HG03520 (cell line): ENCODE results near the gene DDX11.
"Not testable (repeated sequence)": the region's sequence is repeated elsewhere in the genome, so short reads cannot be mapped to it uniquely, and the experiment has no call there.

Experiments
- ATAC-seq: cut with Tn5 transposase; IDR thresholded peaks from one replicate; pipeline ENCODE4 v1.9.1; 2021; ENCODE audit warnings: mild to moderate bottlenecking, moderate library complexity; ENCODE audit not compliant: unreplicated experiment

The DDX11 gene

GRCh38 chr12:31098363-31098762 lies 24.7 kb downstream of the DDX11 start:
- not testable (repeated sequence) for ATAC-seq

DNA sequence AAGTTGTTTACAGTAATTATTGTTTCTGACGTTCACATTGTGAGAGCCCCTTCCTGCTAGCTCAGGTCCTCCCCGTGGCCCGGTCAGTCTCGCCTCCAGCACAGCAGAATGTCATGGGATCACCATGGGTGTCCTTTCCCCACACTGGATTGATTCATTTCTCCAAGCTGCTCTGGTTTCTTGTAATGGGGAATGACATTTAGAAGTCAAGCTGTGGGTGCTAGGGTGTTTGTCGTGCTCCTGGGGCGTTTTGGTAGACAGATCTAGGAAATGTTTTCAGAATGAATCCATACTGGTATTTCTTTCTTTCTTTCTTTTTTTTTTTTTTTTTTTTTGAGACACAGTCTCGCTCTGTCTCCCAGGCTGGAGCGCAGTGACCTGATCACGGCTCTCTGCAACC lies 25.1 kb downstream of the DDX11 start:
- ATAC-seq: not testable (repeated sequence)

DNA sequence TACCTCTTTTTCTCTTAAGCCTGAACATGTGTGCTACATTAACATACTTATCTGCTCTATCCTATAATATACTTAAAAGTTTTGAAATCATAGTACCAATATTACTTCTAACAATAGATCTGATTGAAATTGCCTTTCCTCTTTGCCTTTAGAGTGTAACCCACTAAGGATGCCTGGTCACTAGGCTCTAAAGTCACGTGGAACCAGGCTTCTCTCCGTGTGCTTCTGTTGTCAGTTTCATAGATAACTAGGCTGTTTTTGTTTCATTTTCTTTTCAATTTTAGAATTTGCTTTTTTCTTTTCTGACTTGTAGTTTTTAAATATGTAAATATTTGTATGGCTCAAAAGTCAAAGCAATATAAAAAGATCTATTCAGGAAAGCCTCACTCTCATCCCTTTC lies 25.8 kb downstream of the DDX11 start:
- ATAC-seq: peak; percentile 34

DNA sequence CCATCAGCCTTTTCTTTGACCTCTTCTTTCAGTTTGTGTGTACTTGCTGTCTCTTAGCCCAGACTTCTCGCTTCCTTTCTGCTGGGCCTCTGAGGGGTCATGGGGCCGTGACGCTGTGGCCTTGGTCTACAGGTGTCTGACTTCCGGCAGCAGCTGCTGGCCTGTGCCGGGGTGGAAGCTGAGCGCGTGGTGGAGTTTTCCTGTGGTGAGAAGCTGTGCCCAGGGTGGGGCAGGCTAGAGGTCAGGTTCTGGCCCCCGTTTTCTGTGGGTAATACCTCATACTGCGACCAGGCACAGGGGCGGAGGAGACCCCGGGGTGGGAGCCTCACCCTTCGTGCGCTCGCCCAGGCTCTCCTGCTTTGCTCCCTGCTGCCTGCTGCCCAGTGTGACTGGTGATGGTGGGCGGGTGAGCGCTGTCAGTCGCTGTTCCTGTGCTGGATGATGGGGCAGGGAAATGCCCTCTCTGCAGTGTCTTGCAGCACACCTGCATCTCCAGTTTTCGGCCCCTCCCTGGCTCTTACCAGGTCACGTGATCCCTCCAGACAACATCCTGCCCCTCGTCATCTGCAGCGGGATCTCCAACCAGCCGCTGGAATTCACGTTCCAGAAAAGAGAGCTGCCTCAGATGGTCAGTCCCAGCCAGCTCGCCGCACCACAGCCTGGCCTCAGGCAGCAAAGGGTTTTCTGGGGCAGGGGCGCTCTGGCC lies 27.0 kb downstream of the DDX11 start:
- peak; percentile 96 for ATAC-seq

DNA sequence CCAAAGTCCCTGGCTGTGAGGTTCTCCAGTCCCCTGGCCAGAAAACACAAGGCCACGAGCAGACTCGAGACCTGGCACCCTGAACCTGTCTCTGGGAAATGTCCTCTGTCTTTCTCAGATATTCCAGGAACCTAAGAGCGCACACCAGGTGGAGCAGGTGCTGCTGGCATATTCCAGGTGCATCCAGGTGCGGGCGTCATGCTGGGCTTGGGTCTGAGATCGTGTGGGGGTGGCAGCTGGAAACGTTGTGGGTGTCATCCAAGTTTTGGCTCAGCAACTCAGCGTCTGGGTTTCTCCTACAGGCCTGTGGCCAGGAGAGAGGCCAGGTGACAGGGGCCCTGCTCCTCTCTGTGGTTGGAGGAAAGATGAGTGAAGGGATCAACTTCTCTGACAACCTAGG lies 28.5 kb downstream of the DDX11 start:
- not testable (repeated sequence) for ATAC-seq

DNA sequence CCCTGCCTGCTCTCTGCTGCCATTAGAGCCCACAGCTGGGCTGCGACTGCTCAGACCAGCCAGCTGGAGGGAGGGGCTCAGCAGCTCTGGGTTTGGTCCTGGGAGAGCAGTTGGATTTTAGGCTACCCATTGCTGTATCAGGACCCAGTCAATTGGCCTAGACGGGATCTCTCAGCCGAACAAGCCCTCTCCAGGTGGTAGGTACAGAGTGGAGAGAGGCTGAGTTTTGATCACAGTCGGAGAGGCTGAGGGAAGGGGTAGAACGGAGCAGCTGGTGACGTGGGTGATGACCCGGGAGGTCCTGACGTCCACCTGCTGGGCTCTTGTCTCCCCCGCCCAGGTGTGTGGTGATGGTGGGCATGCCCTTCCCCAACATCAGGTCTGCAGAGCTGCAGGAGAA lies 28.9 kb downstream of the DDX11 start:
- ATAC-seq: not testable (repeated sequence)

GRCh38 chr12:31103561-31103975 lies 29.9 kb downstream of the DDX11 start:
- not testable (repeated sequence) for ATAC-seq

GRCh38 chr12:31104220-31104619 lies 30.6 kb downstream of the DDX11 start:
- not testable (repeated sequence) for ATAC-seq

- ATAC-seq: not testable (repeated sequence)
These were observed 31.1 kb downstream of the DDX11 start for GRCh38 chr12:31104773-31105172.

GRCh38 chr12:31105668-31106067 lies 32.0 kb downstream of the DDX11 start:
- no peak for ATAC-seq

DNA sequence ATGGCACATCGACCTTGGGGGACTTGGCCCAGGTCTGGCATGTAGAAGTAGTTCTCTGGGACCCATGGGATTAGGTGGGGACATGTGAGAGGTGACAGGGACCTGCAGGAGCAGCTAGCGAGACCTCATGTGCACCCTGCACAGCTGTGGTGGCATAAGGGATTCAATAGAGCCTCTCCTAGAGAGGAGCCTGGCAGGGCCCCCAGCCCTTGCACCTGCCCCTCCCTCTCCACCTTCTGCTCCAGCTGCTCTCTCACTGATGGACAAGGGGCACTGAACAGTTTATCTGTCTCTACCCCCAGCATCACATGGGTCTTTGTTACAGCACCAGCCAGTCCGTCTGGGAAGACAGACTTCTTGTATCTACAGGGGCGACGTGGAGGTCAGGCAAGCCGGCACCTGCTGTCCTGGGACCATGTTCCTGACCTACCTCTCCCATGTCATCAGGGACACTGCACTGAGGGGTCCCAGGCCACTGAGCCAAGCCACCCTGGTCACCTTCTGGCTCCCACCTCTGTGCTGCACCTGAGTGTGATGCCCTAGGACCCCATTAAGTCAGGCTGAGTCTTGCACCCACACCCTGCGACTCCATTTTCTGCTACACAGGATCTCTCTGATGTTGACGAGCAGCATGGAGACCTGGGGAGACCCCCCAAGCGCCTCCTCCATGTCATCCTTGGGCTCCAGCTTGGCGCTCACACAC lies 32.6 kb downstream of the DDX11 start:
- ATAC-seq: no peak

DNA sequence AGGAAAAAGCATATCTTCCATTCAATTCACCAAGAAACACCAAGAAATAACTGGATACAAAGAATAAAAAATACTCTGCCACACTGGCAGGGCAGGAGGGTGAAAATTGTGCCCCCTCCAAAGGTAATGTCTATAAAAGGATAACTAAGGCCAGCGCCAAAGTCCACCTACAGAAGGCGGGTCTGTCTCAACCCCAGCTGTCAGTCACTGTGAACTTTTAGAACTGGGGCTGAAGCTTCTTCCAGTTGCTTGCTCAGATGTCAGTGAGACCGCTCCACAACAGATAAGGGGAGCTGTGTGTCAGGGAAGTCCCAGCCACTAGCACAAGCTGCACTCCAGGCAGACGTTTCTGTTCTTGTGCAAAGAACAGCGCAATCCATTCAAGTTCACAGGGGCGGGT lies 36.1 kb downstream of the DDX11 start:
- not testable (repeated sequence) for ATAC-seq

GRCh38 chr12:31110263-31110662 lies 36.6 kb downstream of the DDX11 start:
- not testable (repeated sequence) for ATAC-seq

- ATAC-seq: not testable (repeated sequence)
These were observed 41.5 kb downstream of the DDX11 start for GRCh38 chr12:31115092-31115601.

DNA sequence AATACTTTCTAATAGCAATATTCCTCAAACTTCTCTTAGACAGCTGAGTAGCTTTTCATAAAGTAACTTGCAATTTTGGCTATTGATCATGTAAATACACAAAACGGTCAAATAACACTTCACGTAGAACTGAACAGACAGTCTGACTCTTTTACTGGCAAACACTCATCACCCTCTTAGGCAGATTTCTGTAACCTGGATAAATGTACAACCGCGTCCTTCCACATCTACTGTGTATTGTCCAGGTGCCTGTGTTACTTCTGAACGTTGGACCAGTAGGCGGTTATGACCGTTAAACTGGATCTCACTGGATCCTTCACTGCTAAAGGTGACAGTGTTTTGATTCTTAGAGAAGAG lies 43.2 kb downstream of the DDX11 start:
- ATAC-seq: not testable (repeated sequence)

DNA sequence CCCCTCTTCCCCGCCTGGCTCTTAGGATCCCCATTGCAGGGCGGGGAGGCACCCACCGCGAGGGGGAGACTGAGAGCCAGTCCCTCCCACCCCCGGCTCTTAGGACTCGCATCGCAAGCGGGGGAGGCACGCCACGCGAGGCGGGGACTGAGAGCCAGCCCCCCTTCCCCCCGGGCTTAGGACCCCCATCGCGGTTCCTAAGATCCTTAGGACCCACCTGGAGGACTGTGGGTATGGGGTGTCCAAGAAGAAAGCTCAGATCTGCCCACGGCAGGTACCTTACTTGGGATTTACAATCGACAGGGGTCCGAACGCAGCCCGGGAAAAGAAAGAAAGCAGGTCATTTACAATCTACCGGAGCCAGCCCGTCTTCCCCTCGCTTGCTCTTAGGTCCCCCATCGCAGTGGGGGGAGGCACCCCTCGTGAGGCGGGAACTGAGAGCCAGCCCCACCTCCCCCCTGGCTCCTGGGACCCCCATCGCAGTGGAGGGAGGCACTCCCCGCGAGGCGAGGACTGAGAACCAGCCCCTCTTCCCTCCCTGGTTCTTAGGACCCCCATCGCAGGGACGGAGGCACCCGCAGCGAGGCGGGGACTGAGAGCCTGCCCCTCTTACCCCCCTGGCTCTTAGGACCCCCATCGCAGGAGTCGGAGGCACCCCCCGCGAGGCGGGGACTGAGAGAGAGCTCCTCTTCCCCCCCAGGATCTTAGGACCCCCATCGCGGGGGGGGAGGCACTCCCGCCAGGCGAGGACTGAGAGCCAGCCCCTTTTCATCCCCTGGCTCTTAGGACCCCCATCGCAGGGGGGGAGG lies 43.7 kb downstream of the DDX11 start:
- no peak for ATAC-seq

DNA sequence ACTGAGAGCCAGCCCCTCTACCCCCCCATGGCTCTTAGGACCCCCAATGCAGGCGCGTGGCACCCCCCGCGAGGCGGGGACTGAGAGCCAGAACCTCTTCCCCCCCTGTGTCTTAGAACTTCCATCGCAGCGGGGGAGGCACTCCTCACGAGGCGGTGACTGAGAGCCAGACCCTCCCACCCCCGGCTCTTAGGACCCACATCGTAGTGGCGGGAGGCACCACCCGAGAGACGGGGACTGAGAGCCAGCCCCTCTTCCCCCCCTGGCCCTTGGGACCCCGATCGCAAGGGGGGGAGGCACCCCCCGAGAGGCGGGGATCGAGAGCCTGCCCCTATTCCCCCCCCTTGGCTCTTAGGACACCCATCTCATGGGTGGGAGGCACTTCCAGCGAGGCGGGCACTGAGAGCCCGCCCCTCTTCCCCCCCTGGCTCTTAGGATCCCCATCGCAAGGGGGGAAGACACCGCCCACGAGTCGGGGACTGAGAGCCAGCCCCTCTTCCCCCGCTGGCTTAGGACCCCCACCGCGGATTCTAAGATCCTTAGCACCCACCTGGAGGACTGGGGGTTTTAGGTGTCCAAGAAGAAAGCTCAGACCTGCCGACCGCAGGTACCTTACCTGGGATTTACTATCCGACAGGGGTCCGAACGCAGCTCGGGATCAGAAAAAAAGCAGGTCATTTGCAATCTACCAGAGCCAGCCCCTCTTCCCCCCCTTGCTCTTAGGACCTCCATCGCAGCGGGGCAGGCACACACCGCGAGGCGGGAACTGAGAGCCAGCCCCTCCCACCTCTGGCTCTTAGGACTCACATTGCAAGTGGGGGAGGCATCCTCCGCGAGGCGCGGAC lies 44.9 kb downstream of the DDX11 start:
- no peak for ATAC-seq

DNA sequence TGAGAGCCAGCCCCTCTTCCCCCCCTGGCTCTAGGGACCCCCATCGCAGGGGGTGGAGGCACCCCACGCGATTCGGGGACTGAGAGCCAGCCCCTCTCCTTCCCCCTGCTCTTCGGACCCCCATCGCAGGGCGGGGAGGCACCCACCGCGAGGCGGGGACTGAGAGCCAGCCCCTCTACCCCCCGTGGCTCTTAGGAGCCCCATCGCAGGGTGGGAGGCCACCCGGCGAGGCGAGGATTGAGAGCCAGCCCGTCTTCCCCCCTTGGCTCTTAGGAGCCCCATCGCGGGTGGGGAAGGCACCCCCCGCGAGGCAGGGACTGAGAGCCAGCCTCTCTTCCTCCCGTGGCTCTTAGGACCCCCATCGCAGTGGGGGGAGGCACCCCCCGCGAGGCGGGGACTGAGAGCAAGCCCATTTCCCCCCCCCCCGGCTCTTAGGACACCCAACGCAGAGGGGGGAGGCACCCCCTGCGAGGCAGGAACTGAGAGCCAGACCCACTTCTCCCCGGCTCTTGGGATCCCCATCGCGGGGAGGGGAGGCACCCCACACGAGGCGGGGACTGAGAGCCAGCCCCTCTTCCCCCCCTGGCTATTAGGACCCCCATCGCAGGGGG lies 45.6 kb downstream of the DDX11 start:
- no peak for ATAC-seq

GRCh38 chr12:31119803-31120211 lies 46.1 kb downstream of the DDX11 start:
- ATAC-seq: no peak

GRCh38 chr12:31120392-31121008 lies 46.8 kb downstream of the DDX11 start:
- no peak for ATAC-seq
